GM12892 (cell line): ENCODE data around the gene RNASEL.

Experiments used
- DNase-seq: peaks from one replicate; pipeline ENCODE4 v3.0.0; 2011; ENCODE audit not compliant: insufficient read length
- FAIRE-seq: peaks from 2 replicates; lab custom pipeline; 2011; peaks lifted over from hg19 to GRCh38; lab: Jason Lieb, UNC
- POLR2A ChIP-seq: IDR thresholded peaks from 2 replicates; pipeline ENCODE4 v1.6.1; 2011; ENCODE audit warnings: low read depth, low read length, control low read depth
- POLR2AphosphoS5 ChIP-seq: IDR thresholded peaks from 2 replicates; pipeline ENCODE4 v1.6.1; 2011; ENCODE audit warnings: low read depth, low read length, control low read depth
- TAF1 ChIP-seq: IDR thresholded peaks from 2 replicates; pipeline ENCODE4 v1.6.1; 2011; ENCODE audit warnings: low read depth, mild to moderate bottlenecking, control low read depth, low read length, borderline replicate concordance

The RNASEL gene

GRCh38 chr1:182527680-182528079 is 61.4 kb downstream of the RNASEL start:
- FAIRE-seq (no peak), DNase-seq (no peak)
- TF ChIP-seq POLR2AphosphoS5 (no peak), POLR2A (no peak), TAF1 (no peak)

- FAIRE-seq, result no peak
- DNase-seq, result no peak
- TF ChIP-seq POLR2AphosphoS5 (no peak), TAF1 (no peak), POLR2A (no peak)
Observed at GRCh38 chr1:182525342-182525741, 63.7 kb downstream of the RNASEL start.
